Loucy (cell line): ENCODE data around the gene HOXD4.

Experiments used
- CTCF ChIP-seq: fragments of 200-600 bp; sonication (generic); conservative IDR thresholded peaks from 2 replicates; pipeline ENCODE4 v1.5.1; 2014; ENCODE audit warnings: mild to moderate bottlenecking, antibody characterized with exemption, low read length
- EZH2phosphoT487 ChIP-seq: fragments of 200-600 bp; IDR thresholded peaks from 2 replicates; pipeline ENCODE4 v1.6.1; 2018; ENCODE audit warnings: antibody characterized with exemption, mild to moderate bottlenecking, moderate library complexity, borderline replicate concordance

GRCh38 chr2:176164201-176164600 lies 12.9 kb downstream of the HOXD4 start:
- TF ChIP-seq CTCF (no peak), EZH2phosphoT487 (no peak)
